AML-193 (cell line): ENCODE measurements around the gene STMN3.

Source experiments
- DNase-seq, 2 experiments: peaks; one replicate each; lab custom pipeline; 2025; lab: John Stamatoyannopoulos, UW

Gene STMN3

GRCh38 chr20:63692436-63693082 is 39.3 kb upstream of the STMN3 start:
- DNase-seq, result no peak

GRCh38 chr20:63691711-63692435 is 38.6 kb upstream of the STMN3 start:
- DNase-seq, result no peak

GRCh38 chr20:63690898-63691710 is 37.9 kb upstream of the STMN3 start:
- DNase-seq, result no peak

- no peak for DNase-seq
Measured at GRCh38 chr20:63690003-63690897, 37.0 kb upstream of the STMN3 start.

GRCh38 chr20:63689046-63690002 is 36.1 kb upstream of the STMN3 start:
- no peak for DNase-seq

GRCh38 chr20:63688228-63689045 is 35.2 kb upstream of the STMN3 start:
- no peak for DNase-seq

GRCh38 chr20:63687419-63688178 is 34.4 kb upstream of the STMN3 start:
- DNase-seq, result no peak

GRCh38 chr20:63686492-63687321 is 33.5 kb upstream of the STMN3 start:
- DNase-seq, result no peak

- DNase-seq, result no peak
Measured at GRCh38 chr20:63686094-63686491, 32.9 kb upstream of the STMN3 start.

- no peak for DNase-seq
Measured at GRCh38 chr20:63685269-63686026, 32.2 kb upstream of the STMN3 start.

GRCh38 chr20:63682384-63683139 is 29.3 kb upstream of the STMN3 start:
- no peak for DNase-seq

GRCh38 chr20:63681609-63682142 is 28.5 kb upstream of the STMN3 start:
- DNase-seq, result no peak

- no peak for DNase-seq
Measured at GRCh38 chr20:63680857-63681608, 27.8 kb upstream of the STMN3 start.

- DNase-seq, result no peak
Measured at GRCh38 chr20:63680427-63680826, 27.2 kb upstream of the STMN3 start.

GRCh38 chr20:63679799-63680305 is 26.6 kb upstream of the STMN3 start:
- no peak for DNase-seq
